Islet of Langerhans (tissue), 1 donor: Measurements from ENCODE around the gene TAF13.

Experiments
- FAIRE-seq: peaks from one replicate; lab custom pipeline; 2011; peaks lifted over from hg19 to GRCh38; lab: Jason Lieb, UNC

TAF13 gene, protein sequence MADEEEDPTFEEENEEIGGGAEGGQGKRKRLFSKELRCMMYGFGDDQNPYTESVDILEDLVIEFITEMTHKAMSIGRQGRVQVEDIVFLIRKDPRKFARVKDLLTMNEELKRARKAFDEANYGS

DNA sequence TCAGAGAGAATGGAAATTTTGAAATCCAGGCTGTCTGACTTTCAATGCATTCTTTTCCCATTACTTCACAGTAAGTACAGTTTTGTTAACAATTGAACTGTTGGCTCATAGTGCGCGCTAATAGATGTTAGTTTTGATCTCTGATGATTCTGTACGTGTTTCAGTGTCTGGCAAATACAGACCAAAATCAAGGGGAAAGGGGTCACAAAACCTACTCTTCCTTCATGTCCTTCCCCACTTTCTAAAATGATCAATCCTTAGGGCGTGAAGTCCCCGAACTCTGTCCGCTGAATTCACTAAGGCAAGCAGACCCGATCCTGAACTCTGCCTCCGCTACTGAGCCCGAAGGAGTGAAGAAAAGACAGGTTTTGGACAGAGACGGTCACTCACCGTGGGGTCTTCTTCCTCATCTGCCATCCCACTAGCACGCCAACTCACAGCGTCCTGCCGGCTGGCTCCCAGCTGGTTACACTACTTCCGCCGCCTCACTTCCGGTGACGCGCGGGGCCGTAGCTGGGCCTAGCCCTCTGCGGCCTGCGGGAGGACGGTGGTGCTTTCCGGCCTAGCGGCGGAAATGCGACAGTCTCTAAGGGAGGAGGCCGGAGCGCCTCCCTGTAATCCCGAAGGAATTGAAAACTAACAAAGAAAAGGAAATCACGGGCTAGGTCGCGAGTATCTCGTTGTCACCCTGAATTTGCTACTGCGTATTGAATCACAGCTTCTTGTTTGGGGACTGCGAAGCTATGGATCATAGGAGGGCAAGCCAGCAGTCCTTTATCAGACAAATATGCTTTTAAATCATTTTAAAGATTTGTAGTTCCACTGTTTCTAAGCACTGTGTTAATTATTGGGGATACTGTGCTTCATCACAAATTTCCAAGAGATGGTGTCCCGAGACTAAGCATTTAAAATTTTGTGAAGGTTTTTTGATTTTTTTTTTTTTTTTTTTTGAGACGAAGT, at the start of gene TAF13:
Gene TAF13 (minus strand): TSS at position 473 of the 960 bp plus-strand sequence. CDS start 56 bp downstream, at position 417.
- FAIRE-seq, result no peak

DNA sequence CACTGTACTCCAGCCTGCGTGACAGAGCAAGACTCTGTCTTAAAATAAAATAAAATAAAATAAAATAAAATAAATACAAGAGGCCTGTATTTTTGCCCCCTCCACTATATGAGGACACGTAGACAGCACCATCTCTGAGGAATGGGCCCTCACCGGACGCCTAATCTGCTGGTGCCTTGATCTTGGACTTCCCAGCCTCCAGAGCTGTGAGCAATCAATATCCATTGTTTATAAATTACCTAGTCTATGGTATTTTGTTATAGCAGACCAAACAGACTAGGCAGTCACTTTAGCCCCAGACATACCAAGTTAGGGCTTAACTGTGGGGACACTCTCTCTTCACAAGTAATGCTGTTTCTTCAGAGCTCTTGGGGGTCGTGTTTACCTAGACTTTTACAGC, 44.6 kb upstream of the TAF13 start:
- FAIRE-seq, result no peak

DNA sequence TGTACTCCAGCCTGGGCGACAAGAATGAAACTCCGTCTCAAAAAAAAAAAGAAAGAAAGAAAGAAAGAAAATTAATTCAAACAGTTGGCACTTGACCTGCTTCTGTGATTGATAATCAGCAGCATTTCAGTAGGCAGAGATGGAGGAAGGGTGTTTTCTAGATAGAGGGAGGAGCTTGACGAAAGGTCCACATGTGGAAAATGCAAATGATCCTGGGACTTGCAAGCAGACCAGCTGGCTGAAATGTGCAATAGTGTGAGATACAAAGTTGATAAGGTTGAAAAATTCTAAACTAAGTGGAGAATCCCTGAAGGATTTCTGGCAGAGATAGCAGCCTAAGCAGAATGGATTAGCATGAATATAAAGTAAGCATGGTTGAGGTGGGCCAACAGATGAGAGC, 42.3 kb upstream of the TAF13 start:
- FAIRE-seq, result no peak

DNA sequence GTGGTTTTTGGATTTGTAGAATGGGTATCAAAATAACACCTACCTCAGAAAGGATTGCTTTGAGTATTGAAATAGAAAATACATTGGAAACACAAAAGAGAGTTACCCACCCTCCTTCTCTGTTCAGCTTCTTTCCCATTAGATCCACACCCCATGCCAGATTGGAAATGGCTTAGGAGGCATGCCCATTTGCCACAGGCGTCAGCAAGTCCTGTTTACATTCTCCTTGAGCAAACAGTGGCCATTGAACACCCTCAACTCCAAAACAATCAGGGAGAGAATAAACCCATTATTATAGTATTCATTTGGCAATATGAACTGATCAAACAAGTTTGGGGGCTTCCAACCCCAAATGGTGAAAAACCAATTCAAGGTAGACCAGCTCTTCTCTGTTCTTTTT, 40.5 kb upstream of the TAF13 start:
- FAIRE-seq, result no peak

DNA sequence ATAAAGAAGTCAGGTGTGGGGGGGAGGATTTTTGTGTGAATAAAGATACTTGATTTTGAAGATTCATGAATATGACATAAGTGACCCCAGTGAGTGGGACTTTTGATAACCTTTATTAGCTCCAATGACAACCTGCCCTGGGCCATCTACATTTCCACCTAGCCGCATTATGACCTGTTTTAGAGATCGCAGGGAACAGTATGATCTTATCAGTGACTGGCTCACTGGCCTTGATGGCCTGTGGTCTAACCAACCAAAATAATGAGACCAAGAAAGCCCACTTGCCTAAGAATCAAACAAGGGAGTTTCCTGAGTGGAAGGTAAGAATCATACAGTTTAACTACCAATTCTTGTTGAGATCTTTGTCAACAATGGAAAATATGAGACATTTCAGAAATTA, 39.9 kb upstream of the TAF13 start:
- no peak for FAIRE-seq

DNA sequence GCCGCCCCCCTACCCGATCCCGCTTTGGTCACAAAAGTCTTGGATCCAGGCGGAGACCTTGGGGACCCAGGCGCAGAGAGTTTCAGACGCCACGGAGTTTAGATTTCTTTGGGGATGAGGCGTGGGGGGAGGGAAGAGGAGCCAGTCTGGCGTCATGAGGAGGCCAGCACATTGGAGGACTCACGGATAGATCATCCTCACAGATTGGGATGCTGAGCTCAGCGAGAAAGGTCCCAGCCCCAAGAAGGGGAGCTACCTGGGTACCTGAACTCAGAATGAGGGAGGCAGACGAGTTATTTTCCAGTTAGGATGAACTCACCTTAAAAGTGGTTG, 38.5 kb upstream of the TAF13 start:
- FAIRE-seq, result no peak

DNA sequence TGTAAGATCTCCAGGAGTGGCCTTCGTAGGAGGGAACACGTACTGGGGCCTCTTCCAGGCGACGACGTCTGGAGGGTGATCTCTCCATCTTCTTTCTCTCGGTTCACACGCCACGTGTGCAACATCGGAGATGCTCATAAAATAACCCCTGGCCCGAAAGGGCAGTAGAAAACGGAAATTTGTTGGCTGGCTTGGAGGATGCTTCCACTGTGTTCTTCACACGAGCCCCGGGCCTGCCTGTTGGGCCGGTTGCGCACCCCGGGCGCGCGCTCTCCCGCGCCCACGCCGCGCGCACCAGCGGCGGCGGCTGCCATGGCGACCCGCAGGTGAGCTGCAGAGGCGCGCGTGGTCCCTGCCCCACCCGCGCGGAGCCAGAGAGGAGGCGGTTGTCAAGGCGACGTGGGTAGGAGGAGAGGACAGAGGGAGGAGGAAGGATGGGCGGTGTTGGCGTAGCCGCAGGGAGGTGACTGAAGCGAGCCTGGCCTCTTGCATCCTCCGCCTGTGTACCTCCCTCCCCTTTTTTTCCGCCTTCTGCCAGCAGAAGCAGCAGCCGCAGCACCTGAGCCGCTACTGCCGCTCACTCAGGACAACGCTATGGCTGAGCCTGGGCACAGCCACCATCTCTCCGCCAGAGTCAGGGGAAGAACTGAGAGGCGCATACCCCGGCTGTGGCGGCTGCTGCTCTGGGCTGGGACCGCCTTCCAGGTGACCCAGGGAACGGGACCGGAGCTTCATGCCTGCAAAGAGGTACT, 38.0 kb upstream of the TAF13 start, which contains the start of gene ELAPOR1:
Gene ELAPOR1 (plus strand): TSS at position 526 of the 752 bp plus-strand sequence. CDS start 69 bp downstream, at position 595.
- FAIRE-seq, result no peak

DNA sequence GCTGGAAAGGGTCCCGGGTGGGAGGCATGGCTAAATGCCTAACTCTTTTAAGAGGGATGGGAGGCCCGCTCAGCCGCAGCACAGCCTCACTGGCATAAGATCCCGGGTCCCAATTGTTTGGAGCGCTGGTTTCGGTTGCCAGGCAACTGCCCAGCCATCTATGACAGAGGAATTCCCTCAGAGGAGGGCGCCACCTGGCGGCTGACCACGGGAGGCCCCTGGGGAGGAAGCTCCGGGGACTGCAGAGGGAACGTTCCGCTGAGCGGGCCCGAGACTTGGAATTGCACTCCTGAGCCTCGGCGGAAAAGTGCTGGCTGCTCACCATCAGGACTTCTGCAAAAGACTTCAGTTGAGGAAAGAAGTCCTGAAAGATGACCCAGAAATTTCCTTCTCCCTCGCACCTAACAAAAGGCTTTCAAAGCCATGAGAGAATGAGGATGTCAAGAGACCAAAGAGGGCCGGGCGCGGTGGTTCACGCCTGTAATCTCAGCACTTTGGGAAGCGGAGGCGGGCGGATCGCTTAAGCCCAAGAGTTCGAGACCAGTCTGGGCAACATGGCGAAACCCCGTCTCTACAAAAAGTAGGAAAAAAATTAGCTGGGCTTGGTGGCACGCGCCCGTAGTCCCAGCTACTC, 37.0 kb upstream of the TAF13 start:
- no peak for FAIRE-seq

DNA sequence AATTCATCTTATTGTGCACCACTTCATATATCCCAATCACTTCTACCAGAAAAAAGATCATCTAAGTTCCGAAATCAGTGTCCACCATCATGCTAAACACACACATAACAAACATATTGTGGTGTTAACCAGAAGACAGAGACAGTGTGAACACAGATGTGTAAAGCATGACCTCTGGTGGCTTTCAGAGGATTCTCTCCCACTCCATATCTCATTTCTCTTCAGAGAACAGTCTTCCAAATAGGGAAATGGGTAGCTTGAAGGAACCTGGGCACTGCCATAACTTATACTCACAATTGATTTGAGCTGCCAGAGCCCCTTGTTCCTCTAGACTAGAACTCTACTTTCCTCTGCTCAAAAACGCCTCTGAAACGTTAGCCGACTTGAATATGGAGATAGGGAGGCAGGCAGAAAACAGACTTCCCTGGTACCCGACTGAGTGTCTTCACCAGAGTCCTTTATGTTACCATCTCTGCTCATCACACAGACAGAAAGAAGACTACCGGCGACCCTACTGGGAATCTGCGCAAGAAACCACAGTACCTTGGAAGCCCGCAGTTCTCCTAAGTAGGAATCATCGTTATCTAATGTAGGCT, 36.4 kb upstream of the TAF13 start:
- FAIRE-seq, result peak; percentile 58

DNA sequence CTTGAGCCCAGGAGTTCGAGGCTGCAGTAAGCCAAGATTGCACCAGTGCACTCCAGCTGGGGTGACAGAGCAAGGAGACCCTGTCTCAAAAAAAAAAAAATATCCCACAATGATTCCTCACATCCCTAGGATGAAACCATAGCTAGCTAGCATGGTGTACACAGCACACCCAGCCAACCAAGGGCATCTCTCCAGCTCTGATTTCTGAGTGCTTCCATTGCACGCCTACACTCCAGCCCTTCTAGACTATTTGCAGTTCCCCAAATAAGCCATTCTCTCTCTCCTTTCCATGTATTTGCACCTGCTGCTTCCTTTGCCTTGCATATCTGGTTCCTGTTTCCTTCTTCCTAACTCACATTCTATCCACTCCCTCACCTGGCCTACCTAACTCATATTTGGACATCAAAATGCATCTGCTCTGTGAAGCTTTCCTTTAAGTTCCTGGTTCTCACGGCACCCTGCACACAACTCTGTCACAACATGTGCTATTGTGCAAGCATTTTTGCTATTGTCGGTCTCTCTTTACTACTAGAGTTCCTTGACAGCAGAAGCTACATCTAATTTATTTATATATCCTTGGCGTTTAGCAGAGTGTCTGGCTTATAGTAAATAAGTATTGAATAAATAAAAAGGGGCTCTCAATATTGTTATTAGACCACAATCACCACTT, 35.7 kb upstream of the TAF13 start:
- FAIRE-seq, result no peak

DNA sequence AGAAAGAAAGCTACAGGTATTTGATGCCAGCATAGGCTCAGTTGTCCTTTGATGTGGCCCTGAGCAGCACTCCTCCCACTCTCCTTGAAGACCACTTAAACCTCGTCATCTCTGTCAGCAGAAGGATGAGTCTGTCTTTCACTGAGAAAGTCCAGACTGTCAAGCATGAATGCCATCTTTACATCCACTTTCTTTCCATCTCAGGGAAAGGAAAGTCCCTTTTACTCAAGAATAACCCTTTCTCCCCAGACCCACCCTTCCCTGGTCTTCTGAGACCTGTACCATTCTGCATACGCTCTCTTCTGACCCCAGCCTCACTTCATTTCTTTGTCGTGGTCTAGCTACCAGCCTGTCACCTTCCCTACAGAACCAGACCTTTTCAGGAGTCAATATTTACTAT, 34.1 kb upstream of the TAF13 start:
- FAIRE-seq, result no peak

DNA sequence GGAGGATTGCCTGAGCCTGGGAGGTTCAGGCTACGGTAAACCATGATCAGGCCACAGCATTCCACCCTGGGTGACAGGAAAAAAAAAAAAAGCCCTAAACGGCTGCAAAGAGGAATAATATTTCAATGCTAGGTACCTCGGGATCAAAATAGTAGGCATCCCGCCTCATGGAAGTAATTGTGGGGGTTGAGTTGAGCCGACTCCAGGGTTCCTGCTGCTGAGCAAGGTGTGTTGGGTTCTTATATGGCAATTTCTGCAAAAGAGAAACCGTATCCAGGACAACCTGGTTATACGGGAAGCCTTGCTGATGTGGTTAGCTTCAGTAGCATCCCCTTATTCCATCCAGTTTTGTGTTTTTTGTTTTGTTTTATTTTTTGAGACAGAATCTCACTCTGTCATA, 32.0 kb upstream of the TAF13 start:
- FAIRE-seq, result no peak

DNA sequence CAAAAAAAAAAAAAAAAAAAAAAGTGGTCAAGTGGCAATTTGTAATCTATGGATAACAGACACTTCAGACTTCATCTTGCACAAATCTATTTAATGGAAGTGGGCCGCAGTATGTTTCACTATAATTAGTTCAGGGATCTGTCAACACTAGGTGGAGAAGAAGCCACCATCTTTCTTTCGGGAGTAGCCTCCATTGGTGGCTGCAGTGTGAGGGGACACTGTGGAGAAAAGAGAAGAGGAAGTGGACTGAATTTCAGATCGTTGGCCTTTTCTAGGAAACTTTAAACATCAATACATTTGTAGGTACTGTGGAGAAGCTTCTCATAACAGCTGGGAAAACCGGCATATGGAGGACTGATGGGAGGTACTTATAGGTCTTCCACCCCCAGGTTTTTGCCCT, 30.1 kb upstream of the TAF13 start:
- FAIRE-seq, result no peak

DNA sequence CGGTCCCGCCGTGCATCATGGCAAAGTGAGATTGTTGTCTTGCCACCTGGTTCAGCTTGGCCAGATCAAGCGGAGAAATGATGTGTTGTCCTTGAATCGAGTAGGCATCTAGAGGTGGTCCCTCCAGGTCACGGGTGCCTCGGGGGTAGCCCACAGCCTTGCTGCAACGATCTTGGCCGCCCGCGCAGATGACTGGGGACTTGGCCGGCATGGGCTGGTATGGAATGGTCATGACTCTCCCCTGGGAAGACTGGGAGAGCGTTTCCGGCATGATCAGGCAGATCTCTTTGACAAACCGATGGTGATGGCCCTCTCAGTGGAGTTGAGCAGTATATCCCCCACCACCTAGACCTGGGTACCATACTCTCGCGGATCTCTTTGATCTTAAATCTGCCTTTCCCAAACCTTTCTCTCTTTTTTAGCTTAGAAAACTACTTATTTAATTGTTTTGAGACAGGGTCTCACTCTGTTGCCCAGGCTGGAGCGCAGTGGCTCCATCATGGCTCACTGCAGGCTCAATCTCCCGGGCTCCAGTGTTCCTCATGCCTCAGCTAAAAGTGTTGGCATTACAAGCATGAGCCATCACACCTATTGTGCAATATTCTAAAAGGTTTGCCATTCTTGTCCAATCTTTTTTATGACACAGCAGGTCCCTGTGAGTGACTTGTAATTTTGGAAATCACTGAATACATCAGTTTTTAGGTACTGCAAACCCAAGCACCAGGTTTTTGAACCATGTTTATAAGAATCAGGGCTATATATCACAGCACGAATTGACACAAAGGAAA, 28.8 kb upstream of the TAF13 start:
- FAIRE-seq, result no peak

DNA sequence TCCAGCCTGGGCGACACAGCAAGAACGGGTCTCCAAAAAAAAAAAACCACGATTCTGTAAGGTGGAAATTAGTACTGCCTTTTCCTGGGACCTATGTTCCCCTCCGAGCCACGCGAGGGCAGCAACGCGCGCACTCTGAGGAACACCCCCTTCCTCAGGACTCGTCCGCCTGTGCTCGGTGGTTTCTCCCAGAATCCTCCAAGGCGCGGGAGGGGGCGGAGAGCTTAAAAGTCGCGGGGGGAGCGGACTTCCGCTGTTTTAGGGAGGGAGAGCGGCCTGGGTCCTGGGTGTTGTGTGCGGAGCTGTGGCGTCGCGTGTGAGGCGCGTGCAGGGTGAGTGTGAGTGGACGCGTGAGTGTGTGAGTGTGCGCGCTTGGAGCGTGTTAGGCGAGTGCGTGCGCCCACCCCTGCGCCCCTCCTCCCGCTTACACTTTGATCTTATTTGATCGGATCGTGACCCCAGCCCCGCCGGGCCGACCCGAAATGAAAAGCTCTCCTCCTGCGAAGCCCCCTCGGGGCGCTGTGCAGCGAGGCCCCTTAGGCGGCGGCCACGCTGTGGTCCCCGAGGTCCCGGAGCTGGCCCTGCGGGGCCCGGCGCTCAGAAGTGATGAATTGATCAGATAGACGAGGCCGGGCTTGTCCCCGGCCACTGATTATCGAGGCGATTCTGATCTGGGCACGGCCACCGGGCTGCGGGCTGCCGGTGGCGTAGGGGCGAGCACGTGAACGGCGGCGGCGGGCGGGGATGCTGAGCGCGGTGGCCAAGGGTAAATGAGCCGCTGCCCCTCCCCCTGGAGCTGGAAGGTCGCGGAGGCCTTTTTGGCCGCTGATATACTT, 24.4 kb upstream of the TAF13 start:
- FAIRE-seq, result peak; percentile 72

DNA sequence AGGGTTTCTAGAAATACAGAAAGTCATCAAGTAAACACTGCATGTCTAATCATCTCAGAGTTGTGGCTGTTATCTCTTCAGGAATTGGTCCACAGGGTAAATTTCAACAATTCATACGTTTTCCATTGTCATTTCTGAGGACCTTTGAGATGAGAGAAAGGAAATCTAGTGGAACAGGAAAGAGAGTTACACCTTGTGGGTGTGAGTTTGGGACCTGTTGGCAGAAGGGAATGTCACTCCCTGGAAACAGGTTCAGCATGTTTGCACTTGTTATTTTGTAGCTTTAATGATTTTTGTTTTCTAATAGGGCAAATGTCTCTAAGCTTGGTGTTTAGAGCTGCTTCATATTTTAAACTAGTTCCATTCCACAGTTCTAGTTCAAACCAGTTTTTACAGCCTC, 20.3 kb upstream of the TAF13 start:
- FAIRE-seq, result no peak

DNA sequence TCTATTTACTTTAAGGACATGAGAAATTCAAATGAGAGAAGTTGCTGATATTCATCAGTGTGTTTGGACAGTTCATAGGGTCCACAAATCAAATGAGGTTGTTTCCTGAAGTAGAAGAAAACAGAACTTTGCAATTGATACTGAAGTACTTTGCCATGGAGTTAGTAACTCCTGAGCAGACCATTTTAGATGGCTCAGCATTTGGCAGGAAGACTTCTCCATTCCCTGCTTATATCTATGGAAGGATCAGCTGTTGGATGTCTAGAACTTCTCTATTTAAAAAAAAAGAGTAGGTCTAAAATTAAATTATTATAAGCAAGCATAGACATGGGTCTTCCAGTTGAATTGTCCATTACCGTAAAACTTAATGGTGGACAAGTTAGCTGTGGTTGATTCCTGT, 19.8 kb upstream of the TAF13 start:
- FAIRE-seq, result no peak

DNA sequence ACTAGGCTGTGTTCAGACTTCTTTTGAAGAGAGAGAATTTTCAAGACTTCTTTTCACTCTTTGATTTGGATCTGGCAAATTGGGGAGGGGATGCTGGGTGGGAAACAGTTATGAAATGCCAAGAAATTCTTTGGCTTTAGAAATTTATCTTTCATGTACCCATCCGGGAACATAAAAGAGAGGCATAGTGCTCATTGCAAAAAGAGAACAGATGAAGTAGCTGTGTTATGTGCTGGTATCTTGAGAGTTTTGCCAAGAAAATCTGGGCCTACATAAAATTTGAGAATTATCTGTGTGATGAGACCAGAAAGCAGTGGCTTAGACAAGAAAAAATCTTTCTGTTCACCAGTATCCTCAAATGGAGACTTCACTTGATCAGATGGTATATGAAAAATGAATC, 19.1 kb upstream of the TAF13 start:
- FAIRE-seq, result no peak

DNA sequence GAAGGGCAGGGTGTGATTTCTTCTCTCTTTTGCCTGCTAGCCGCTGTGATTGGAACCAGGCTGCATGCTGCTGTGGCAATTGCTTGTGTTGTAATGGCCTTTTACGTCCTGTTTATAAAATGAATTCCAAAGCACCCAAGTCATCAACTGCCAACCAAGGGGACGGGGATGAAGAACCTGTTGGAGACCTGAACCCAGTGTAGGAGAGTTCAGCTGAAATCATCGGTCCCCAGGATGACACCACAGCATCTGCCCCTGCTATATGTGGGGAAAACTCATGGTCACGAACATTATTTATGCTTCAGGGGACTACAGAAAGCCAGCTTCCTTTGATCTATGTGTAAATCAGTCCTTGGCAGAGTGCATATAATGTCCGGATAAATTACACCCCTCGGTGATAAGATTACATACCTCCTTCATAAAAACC, 18.6 kb upstream of the TAF13 start:
- FAIRE-seq, result no peak

DNA sequence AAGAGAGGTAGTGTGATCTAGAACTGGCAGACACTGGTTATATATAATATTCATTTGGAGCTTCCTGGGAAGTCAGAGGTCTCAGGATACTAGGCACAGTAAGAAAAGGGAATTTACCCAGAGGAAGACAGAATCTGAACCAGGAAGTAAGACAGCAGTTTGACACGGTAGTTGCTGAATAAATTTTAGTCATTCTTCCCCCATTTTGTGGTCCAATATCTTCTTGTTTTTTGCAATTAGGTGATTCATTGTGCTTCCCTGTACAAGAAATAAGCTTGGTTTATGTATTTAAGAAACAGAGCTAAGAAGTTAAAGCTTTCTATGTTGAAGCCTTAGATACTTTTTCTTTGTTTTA, 16.0 kb upstream of the TAF13 start:
- no peak for FAIRE-seq
